NB4 (cell line): ENCODE data around the gene CHST15.

ENCODE experiments used
- DNase-seq: peaks from one replicate; pipeline ENCODE4 v3.0.0; 2010; ENCODE audit warnings: low read depth
- H3K4me3 ChIP-seq: one replicate; pipeline ENCODE4 v1.5.1; 2011; ENCODE audit warnings: mild to moderate bottlenecking, low read depth, low read length, moderate library complexity
- MYC ChIP-seq: IDR thresholded peaks from 2 replicates; pipeline ENCODE4 v1.6.1; 2011; ENCODE audit warnings: low read depth, low read length
- POLR2A ChIP-seq: IDR thresholded peaks from 2 replicates; pipeline ENCODE4 v1.6.1; 2011; ENCODE audit warnings: mild to moderate bottlenecking; ENCODE audit not compliant: insufficient read length; ENCODE audit errors: extremely low read depth
- TF ChIP-seq, protein P1 (sequence below): IDR thresholded peaks from 2 replicates; pipeline ENCODE4 v1.6.1; 2011; ENCODE audit warnings: low read depth, low read length
- TF ChIP-seq, protein P2 (sequence below): IDR thresholded peaks from one replicate; pipeline ENCODE4 v1.5.1; 2012; ENCODE audit warnings: low read depth, low read length

Gene CHST15

DNA sequence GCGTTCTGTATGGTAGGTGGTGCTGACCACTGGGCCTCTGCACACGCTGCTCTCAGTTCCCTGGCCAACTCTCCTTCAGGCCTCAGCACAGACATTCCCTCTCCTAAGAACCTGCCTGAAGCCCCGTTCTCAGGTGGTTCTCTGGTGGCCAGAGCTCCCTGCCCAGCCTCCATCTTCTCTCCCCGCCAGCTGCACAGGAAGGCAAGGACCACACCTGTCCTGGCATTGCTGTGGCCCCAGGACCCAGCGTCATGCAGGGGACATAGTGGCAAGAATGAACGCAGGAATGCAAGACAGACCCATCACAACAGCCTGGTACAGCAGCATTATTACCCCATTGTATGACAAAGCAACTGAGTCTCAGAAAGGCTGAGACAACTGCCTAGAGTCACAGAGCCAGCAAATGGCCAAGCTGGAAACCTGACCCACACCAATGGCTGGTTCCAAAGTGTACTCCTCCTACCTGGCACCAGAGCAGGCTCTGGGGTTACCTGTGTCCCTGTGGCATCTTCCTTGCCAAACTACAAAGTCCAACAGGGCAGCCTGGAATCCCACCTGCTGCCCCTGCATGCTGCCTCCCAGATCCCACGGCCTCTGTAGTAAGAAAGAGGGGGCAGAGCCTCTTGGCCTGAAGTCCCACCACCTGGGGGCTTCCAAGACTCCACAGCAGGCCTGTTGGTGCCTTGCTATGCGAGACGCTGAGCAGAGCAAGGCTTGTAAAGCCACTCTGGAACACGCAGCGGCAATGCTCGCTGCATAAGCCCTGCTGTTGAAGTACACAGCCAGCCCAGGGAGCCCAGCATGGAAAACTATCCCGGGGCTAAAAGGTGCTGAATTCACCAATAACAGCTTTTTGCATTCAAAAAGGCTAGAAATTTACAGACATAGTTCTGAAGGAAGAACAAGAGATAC, 73.3 kb downstream of the CHST15 start:
- H3K4me3 ChIP-seq = no peak overlapping the region
- no peak for DNase-seq
- TF ChIP-seq, protein P1, sequence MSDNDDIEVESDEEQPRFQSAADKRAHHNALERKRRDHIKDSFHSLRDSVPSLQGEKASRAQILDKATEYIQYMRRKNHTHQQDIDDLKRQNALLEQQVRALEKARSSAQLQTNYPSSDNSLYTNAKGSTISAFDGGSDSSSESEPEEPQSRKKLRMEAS = no peak
- TF ChIP-seq POLR2A (no peak), MYC (no peak)
- TF ChIP-seq, protein P2, sequence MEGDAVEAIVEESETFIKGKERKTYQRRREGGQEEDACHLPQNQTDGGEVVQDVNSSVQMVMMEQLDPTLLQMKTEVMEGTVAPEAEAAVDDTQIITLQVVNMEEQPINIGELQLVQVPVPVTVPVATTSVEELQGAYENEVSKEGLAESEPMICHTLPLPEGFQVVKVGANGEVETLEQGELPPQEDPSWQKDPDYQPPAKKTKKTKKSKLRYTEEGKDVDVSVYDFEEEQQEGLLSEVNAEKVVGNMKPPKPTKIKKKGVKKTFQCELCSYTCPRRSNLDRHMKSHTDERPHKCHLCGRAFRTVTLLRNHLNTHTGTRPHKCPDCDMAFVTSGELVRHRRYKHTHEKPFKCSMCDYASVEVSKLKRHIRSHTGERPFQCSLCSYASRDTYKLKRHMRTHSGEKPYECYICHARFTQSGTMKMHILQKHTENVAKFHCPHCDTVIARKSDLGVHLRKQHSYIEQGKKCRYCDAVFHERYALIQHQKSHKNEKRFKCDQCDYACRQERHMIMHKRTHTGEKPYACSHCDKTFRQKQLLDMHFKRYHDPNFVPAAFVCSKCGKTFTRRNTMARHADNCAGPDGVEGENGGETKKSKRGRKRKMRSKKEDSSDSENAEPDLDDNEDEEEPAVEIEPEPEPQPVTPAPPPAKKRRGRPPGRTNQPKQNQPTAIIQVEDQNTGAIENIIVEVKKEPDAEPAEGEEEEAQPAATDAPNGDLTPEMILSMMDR = no peak

DNA sequence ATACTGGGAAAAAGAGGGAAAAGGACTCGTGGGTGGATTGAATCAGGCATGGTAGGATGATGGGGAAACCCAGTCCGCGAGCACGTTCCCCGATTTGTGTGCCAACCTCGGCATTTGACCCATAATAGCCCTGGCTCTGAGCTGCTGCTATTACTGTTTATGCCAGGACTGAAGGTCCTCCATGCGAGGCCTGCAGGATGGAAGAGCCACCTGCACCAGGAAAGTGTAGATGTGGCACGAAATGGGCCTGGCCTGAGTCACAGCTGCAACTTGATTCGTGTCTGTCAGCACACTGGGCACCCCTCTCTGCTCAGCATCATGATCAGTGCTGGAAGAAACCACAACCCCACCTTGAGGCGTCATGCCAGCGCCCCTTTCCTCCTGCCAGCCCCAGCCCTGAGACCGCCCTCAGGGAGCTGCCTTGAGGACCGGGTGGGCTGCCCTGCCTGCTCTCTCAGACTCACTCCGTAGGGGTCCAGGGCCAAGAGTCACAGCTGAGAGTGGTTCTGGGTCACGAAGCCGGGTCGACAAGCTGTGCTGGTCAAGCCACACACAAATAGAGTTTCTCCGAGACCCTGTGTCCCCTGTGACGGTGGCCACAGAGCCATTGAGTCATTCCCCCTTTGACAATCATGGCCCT, 74.4 kb downstream of the CHST15 start:
- DNase-seq = no peak
- no peak overlapping the region for H3K4me3 ChIP-seq
- TF ChIP-seq, protein P2 = no peak
- TF ChIP-seq, protein P1 = no peak
- TF ChIP-seq POLR2A (no peak), MYC (no peak)

DNA sequence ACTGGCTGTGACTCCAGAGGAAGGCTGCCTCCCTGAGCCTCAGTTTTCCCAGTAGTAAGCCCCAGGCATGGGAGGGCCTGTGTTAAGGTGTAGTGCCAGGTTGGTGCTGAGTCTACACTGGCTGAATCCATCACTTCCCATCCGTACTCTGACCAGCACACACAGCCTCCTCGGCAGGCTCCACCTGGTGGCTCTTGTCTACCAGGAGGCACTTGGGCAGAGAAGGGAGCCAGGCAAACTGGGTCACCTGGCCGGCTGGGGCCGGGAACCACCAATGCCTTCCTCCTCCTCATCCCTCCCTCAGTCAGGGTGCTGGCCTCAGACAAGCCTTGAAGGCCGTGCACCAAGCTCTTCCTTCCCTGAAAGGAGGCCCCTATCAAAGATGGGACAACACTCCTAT, 75.7 kb downstream of the CHST15 start:
- H3K4me3 ChIP-seq = no peak overlapping the region
- no peak for DNase-seq
- TF ChIP-seq POLR2A = no peak
- no peak for TF ChIP-seq MYC
- TF ChIP-seq, protein P2 = no peak
- TF ChIP-seq, protein P1 = no peak

DNA sequence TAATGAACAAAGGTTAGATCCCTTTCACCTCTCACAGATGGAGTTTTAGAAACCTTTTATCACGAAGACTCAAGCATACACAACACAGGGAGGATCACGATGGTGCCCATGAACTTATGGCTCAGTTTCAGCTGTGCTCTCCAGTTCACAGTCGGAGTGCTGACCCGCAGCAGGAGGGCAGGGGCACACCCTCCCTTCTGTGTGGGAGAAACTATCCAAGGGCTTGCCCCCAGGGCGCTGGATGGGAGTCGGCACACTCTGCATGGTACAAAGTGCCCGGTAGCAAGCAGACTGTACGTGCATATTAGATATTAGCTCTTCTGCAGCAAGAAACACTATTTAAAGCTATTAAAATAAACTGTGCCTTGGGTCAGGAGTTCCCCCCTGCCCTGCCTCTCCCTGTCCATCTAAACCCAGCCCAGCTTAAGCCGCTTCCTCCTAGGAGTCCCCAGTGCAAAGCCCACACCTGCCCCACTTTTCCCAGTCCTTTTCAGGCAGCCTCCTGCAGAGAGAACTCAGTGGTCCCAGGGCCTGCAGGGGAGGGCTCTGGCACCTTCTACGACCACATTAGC, 76.5 kb downstream of the CHST15 start:
- DNase-seq = no peak
- no peak overlapping the region for H3K4me3 ChIP-seq
- TF ChIP-seq, protein P2 = no peak
- TF ChIP-seq MYC (no peak), POLR2A (no peak)
- TF ChIP-seq, protein P1 = no peak

DNA sequence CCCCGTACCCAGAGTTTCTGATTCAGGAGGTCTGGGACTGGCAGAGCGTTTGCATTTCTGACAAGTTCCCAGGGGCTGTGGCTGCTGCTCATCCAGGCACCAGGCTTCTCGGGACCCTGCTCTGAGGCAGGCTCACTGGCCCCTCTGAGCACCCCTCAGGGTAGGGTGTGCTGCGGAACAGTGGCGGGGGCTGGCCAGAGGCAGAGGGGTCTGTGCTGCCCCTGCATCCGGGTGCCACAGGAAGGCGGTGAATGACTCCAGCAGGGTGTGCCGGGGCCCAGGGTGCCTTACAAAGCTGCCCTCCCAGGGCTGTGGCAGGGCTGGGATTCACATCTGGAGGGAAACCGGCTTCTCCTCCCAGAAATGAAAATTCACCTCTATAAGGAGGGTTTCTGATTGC, 77.4 kb downstream of the CHST15 start:
- DNase-seq = no peak
- H3K4me3 ChIP-seq = no peak overlapping the region
- TF ChIP-seq, protein P2 = no peak
- TF ChIP-seq, protein P1 = no peak
- TF ChIP-seq POLR2A (no peak), MYC (no peak)
